ENCODE data around the gene ABL1. TPM values are rescaled to one million over a fixed set of nuclear protein-coding genes. Genes with fewer than 3 reads are reported as not detected.

The ABL1 gene
- total RNA-seq, 4 donors from 2014 or later: 60.3 to 97.0 (median 79.8) TPM

GRCh38 chr9:130872093-130872492 is 37.0 kb downstream of the ABL1 start:
- H3K27me3 ChIP-seq: no peaks in the 10 kb centered on the region
- intact Hi-C loops (cut with DNase I): no loop called here
- DNase-seq: no peak
- WGBS, 2 donors: 91% methylated on average over 15 of the region's 15 CpGs
- H3K4me1 ChIP-seq: peaks cover 33 to 48% of the 10 kb centered on the region in 2 donors
- no peaks in the 10 kb centered on the region for H3K9me3 ChIP-seq
- H3K36me3 ChIP-seq: peaks cover 39 to 41% of the 10 kb centered on the region in 2 donors
- H3K27ac ChIP-seq: peak overlapping the region in 1 of 3 donors; percentile 46
- TF ChIP-seq POLR2A (IDR thresholded peaks at IDR 0.05): no peak
- no peak for TF ChIP-seq CTCF (IDR thresholded peaks at IDR 0.05)
- H3K4me3 ChIP-seq (replicated peaks in 1 of 3): no peak overlapping the region

GRCh38 chr9:130872508-130872907 is 37.5 kb downstream of the ABL1 start:
- intact Hi-C loops (cut with DNase I): no loop called here
- DNase-seq: no peak
- Histone ChIP-seq H3K9me3 (no peaks in the 10 kb centered on the region), H3K27me3 (no peaks in the 10 kb centered on the region), H3K27ac (peak overlapping the region; percentile 20 to 46 (median 26)), H3K4me3 (replicated peaks in 1 of 3) (no peak overlapping the region), H3K4me1 (peaks cover 33 to 48% of the 10 kb centered on the region in 2 donors), H3K36me3 (peaks cover 39 to 44% of the 10 kb centered on the region in 2 donors)
- 87 to 91% methylated on average over 8 to 9 of the region's 9 CpGs for WGBS, 2 donors
- no peak for TF ChIP-seq CTCF (IDR thresholded peaks at IDR 0.05)

- H3K4me1 ChIP-seq: peaks cover 33 to 48% of the 10 kb centered on the region in 2 donors
- H3K9me3 ChIP-seq: no peaks in the 10 kb centered on the region
- H3K27ac ChIP-seq: peak overlapping the region; percentile 20 to 46 (median 26)
- intact Hi-C loops (cut with DNase I): no loop called here
- H3K4me3 ChIP-seq (replicated peaks in 1 of 3): no peak overlapping the region
- TF ChIP-seq CTCF (IDR thresholded peaks at IDR 0.05): no peak
- no peak for TF ChIP-seq POLR2A (IDR thresholded peaks at IDR 0.05)
- H3K27me3 ChIP-seq: no peaks in the 10 kb centered on the region
- peak; percentile 80 to 90 for DNase-seq
- 56 to 75% methylated on average over 14 to 15 of the region's 15 CpGs for WGBS, 2 donors
- peaks cover 40 to 46% of the 10 kb centered on the region in 2 donors for H3K36me3 ChIP-seq
Observed at GRCh38 chr9:130872912-130873503, 38.0 kb downstream of the ABL1 start.

DNA sequence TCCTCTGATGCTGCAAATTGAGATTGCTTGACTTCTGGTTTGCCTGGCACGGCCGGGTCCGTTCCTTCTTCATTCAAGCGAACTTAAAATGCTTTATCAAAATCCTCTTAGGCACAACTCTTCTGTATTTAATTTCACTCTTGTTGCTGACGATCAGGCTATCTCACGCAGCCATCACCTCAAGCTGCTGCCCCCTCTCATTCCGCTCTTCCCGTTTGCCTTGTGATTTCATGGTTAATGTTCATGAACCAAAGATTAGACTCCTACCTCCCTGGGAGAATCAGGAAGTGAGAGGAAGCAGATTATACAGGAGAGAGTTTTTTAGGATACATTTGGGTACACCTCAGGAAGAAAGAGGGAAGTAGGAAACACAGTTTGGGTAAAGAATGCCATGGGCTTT is 38.9 kb downstream of the ABL1 start:
- no peak for DNase-seq
- Histone ChIP-seq H3K27me3 (no peaks in the 10 kb centered on the region), H3K4me3 (replicated peaks in 1 of 3) (no peak overlapping the region), H3K4me1 (peaks cover 31 to 44% of the 10 kb centered on the region in 2 donors), H3K9me3 (no peaks in the 10 kb centered on the region), H3K36me3 (peaks cover 50 to 55% of the 10 kb centered on the region in 2 donors), H3K27ac (peak overlapping the region in 1 of 3 donors; percentile 46)
- 94 to 95% methylated on average over 8 of the region's 8 CpGs for WGBS, 2 donors
- TF ChIP-seq POLR2A (IDR thresholded peaks at IDR 0.05) (no peak), CTCF (IDR thresholded peaks at IDR 0.05) (no peak)
- intact Hi-C loops (cut with DNase I): no loop called here

GRCh38 chr9:130874783-130875182 is 39.7 kb downstream of the ABL1 start:
- H3K9me3 ChIP-seq: no peaks in the 10 kb centered on the region
- H3K27me3 ChIP-seq: no peaks in the 10 kb centered on the region
- H3K36me3 ChIP-seq: peaks cover 58 to 63% of the 10 kb centered on the region in 2 donors
- no peak for DNase-seq
- H3K4me3 ChIP-seq (replicated peaks in 1 of 3): no peak overlapping the region
- H3K4me1 ChIP-seq: peaks cover 23 to 36% of the 10 kb centered on the region in 2 donors
- no peak overlapping the region for H3K27ac ChIP-seq
- 77 to 97% methylated on average over 5 of the region's 5 CpGs for WGBS, 2 donors
- TF ChIP-seq CTCF (IDR thresholded peaks at IDR 0.05): no peak
- no peak for TF ChIP-seq POLR2A (IDR thresholded peaks at IDR 0.05)
- intact Hi-C loops (cut with DNase I): no loop called here
